22Rv1 (cell line): ENCODE data around the gene SELENOS.

Source experiments
- CTCF ChIP-seq: fragments of 450-650 bp; IDR thresholded peaks from 2 replicates; pipeline ENCODE4 v1.5.1; 2017; ENCODE audit warnings: mild to moderate bottlenecking
- ZFX ChIP-seq: fragments of 450-650 bp; IDR thresholded peaks from 2 replicates; pipeline ENCODE4 v1.6.1; 2017; ENCODE audit warnings: antibody characterized with exemption, borderline replicate concordance

GRCh38 chr15:101246824-101247745, 30.2 kb downstream of the SELENOS start:
- TF ChIP-seq CTCF, result no peak
- no peak for TF ChIP-seq ZFX
